H54 (cell line): ENCODE measurements around the gene C1orf167.
A peak's percentile ranks its signal among the peaks of the same experiment; 100 is the strongest.

Experiments used
- DNase-seq: peaks from one replicate; pipeline ENCODE4 v3.0.0; 2011; ENCODE audit warnings: low spot score, mixed read lengths; ENCODE audit not compliant: insufficient read length
- FAIRE-seq: peaks from 3 replicates; lab custom pipeline; 2011; peaks lifted over from hg19 to GRCh38; lab: Jason Lieb, UNC
- POLR2A ChIP-seq: IDR thresholded peaks from 2 replicates; pipeline ENCODE4 v1.6.1; 2011; ENCODE audit warnings: low read depth, mild to moderate bottlenecking, low read length

Gene C1orf167

GRCh38 chr1:11761988-11762406 lies at the start of gene C1orf167:
Gene C1orf167, plus strand, starts transcription at chr1:11762193. Its CDS starts 2,208 bp downstream, at chr1:11764401.
- FAIRE-seq: no peak
- no peak for DNase-seq
- no peak for TF ChIP-seq POLR2A

- TF ChIP-seq POLR2A: no peak
- DNase-seq (no peak), FAIRE-seq (no peak)
Observed at GRCh38 chr1:11712285-11712684, 49.7 kb upstream of the C1orf167 start.

- no peak for TF ChIP-seq POLR2A
- no peak for DNase-seq
- no peak for FAIRE-seq
Observed at GRCh38 chr1:11713095-11713494, 48.9 kb upstream of the C1orf167 start.

- DNase-seq (no peak), FAIRE-seq (no peak)
- TF ChIP-seq POLR2A: no peak
Observed at GRCh38 chr1:11714831-11715575, 47.0 kb upstream of the C1orf167 start.

- peak; percentile 78 for FAIRE-seq
- no peak for TF ChIP-seq POLR2A
- peak; percentile 28 for DNase-seq
Observed at GRCh38 chr1:11719313-11720032, 42.5 kb upstream of the C1orf167 start.

- DNase-seq (no peak), FAIRE-seq (no peak)
- no peak for TF ChIP-seq POLR2A
Observed at GRCh38 chr1:11720033-11720376, 42.0 kb upstream of the C1orf167 start.

GRCh38 chr1:11720525-11720924 lies 41.5 kb upstream of the C1orf167 start:
- DNase-seq (no peak), FAIRE-seq (no peak)
- TF ChIP-seq POLR2A: no peak

GRCh38 chr1:11721311-11721710 lies 40.7 kb upstream of the C1orf167 start:
- DNase-seq (no peak), FAIRE-seq (no peak)
- TF ChIP-seq POLR2A: no peak

- FAIRE-seq: no peak
- DNase-seq: no peak
Observed at GRCh38 chr1:11722538-11722937, 39.5 kb upstream of the C1orf167 start.

GRCh38 chr1:11725616-11726015 lies 36.4 kb upstream of the C1orf167 start:
- DNase-seq: no peak
- FAIRE-seq: no peak

More at GRCh38 chr1:11722538-11722937, 39.5 kb upstream of the C1orf167 start:
- no peak for TF ChIP-seq POLR2A

GRCh38 chr1:11727119-11727518 lies 34.9 kb upstream of the C1orf167 start:
- no peak for TF ChIP-seq POLR2A
- DNase-seq: no peak
- no peak for FAIRE-seq

More at GRCh38 chr1:11725616-11726015, 36.4 kb upstream of the C1orf167 start:
- TF ChIP-seq POLR2A: no peak

GRCh38 chr1:11728126-11728806 lies 33.7 kb upstream of the C1orf167 start:
- no peak for TF ChIP-seq POLR2A
- DNase-seq (no peak), FAIRE-seq (no peak)

GRCh38 chr1:11729155-11729497 lies 32.9 kb upstream of the C1orf167 start:
- FAIRE-seq (no peak), DNase-seq (no peak)
- no peak for TF ChIP-seq POLR2A
